ENCODE results near the gene AHRR.

DNA sequence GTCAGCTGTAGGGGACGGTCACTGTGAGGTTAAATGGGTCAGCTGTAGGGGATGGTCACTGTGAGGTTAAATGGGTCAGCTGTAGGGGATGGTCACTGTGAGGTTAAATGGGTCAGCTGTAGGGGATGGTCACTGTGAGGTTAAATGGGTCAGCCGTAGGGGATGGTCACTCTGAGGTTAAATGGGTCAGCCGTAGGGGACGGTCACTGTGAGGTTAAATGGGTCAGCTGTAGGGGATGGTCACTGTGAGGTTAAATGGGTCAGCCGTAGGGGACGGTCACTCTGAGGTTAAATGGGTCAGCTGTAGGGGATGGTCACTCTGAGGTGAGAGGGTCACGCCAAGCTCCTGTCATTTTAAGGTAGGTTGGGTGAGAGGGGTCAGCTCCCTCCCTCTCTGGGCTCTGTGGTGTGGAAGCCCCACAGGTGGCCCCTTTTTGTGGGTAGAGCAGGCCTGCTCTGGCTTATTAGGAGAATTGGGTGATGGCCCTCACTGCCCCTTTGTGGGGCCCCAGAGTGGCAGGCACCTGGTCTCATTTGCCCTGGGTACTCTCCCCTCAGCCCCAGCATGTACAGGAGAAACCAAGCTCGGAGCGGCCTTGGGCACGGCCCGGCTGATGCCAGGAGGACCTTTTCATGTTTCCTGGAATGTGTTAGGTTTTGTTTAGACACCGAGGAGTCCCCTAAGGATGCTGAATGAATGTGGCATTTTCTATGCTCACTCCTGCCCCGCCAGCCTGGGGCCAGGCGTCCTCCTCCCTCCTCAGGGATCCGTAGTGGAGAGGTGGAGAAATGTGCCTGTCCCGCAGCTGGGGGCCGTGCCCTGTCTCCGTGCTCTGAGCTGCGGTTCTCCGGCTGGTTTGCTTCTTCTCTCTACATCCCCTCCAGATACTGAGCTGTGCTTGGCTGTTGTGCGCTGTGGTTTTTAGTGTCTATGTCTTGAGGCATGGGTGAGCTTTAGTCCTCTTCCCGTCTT, 31.4 kb downstream of the AHRR start:
- TF ChIP-seq CEBPB (IDR thresholded peaks at IDR 0.05; ENCODE audit: low read depth, low read length): no peak
- TF ChIP-seq, protein P1, sequence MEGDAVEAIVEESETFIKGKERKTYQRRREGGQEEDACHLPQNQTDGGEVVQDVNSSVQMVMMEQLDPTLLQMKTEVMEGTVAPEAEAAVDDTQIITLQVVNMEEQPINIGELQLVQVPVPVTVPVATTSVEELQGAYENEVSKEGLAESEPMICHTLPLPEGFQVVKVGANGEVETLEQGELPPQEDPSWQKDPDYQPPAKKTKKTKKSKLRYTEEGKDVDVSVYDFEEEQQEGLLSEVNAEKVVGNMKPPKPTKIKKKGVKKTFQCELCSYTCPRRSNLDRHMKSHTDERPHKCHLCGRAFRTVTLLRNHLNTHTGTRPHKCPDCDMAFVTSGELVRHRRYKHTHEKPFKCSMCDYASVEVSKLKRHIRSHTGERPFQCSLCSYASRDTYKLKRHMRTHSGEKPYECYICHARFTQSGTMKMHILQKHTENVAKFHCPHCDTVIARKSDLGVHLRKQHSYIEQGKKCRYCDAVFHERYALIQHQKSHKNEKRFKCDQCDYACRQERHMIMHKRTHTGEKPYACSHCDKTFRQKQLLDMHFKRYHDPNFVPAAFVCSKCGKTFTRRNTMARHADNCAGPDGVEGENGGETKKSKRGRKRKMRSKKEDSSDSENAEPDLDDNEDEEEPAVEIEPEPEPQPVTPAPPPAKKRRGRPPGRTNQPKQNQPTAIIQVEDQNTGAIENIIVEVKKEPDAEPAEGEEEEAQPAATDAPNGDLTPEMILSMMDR (conservative IDR thresholded peaks at IDR 0.05; ENCODE audit: low read depth, low read length): no peak
- no peak for TF ChIP-seq SMC3 (IDR thresholded peaks at IDR 0.05; ENCODE audit: low read depth, low read length)
- TF ChIP-seq, protein P2, sequence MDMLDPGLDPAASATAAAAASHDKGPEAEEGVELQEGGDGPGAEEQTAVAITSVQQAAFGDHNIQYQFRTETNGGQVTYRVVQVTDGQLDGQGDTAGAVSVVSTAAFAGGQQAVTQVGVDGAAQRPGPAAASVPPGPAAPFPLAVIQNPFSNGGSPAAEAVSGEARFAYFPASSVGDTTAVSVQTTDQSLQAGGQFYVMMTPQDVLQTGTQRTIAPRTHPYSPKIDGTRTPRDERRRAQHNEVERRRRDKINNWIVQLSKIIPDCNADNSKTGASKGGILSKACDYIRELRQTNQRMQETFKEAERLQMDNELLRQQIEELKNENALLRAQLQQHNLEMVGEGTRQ (IDR thresholded peaks at IDR 0.05; ENCODE audit: low read depth, low read length): no peak
